Measurements from ENCODE around the gene DTNA.
"Not testable (repeated sequence)": the region's sequence is repeated elsewhere in the genome, so short reads cannot be mapped to it uniquely, and the experiment has no call there.

DTNA gene

GRCh38 chr18:34709104-34709503, 994 bp upstream of the DTNA start:
- no peaks in the 10 kb centered on the region for H3F3A ChIP-seq (ENCODE audit: insufficient read depth, low read length)
- H3K4me1 ChIP-seq (ENCODE audit: insufficient read depth, low read length, severe bottlenecking) = no peaks in the 10 kb centered on the region
- no peak overlapping the region for H3K27ac ChIP-seq (ENCODE audit: low read depth, low read length, poor library complexity, severe bottlenecking)
- TF ChIP-seq CTCF (IDR thresholded peaks at IDR 0.05; ENCODE audit: low read length) = no peak
- TF ChIP-seq EZH2 (IDR thresholded peaks at IDR 0.05; ENCODE audit: borderline replicate concordance, low read length) = no peak
- no peaks in the 10 kb centered on the region for H3K9me3 ChIP-seq (ENCODE audit: low read length)
- no peaks in the 10 kb centered on the region for H3K27me3 ChIP-seq (ENCODE audit: insufficient read depth, low read length)
- no peak overlapping the region for H3K9ac ChIP-seq (ENCODE audit: low read length)
- no peaks in the 10 kb centered on the region for H4K20me1 ChIP-seq (ENCODE audit: insufficient read depth, low read length)
- H2AFZ ChIP-seq (ENCODE audit: low read length) = no peak overlapping the region
- H3K4me3 ChIP-seq (ENCODE audit: low read depth, low read length, poor library complexity, severe bottlenecking) = no peak overlapping the region
- H3K4me2 ChIP-seq (ENCODE audit: low read length) = no peak overlapping the region
- no peaks in the 10 kb centered on the region for H3K79me2 ChIP-seq (ENCODE audit: insufficient read depth, low read length)
- no peaks in the 10 kb centered on the region for H3K36me3 ChIP-seq (ENCODE audit: insufficient read depth, low read length)
- H3K9me2 ChIP-seq (ENCODE audit: low read depth, low read length) = no peaks in the 10 kb centered on the region

- no peak overlapping the region for H3K9ac ChIP-seq (ENCODE audit: low read length)
- no peaks in the 10 kb centered on the region for H3K36me3 ChIP-seq (ENCODE audit: insufficient read depth, low read length)
- no peaks in the 10 kb centered on the region for H3K79me2 ChIP-seq (ENCODE audit: insufficient read depth, low read length)
- no peaks in the 10 kb centered on the region for H3K27me3 ChIP-seq (ENCODE audit: insufficient read depth, low read length)
- H3F3A ChIP-seq (ENCODE audit: insufficient read depth, low read length) = no peaks in the 10 kb centered on the region
- no peak overlapping the region for H2AFZ ChIP-seq (ENCODE audit: low read length)
- no peaks in the 10 kb centered on the region for H3K4me1 ChIP-seq (ENCODE audit: insufficient read depth, low read length, severe bottlenecking)
- no peaks in the 10 kb centered on the region for H4K20me1 ChIP-seq (ENCODE audit: insufficient read depth, low read length)
- no peak overlapping the region for H3K4me3 ChIP-seq (ENCODE audit: low read depth, low read length, poor library complexity, severe bottlenecking)
- H3K9me2 ChIP-seq (ENCODE audit: low read depth, low read length) = no peaks in the 10 kb centered on the region
- no peak overlapping the region for H3K4me2 ChIP-seq (ENCODE audit: low read length)
- TF ChIP-seq EZH2 (IDR thresholded peaks at IDR 0.05; ENCODE audit: borderline replicate concordance, low read length) (no peak), CTCF (IDR thresholded peaks at IDR 0.05; ENCODE audit: low read length) (no peak)
- H3K27ac ChIP-seq (ENCODE audit: low read depth, low read length, poor library complexity, severe bottlenecking) = no peak overlapping the region
- H3K9me3 ChIP-seq (ENCODE audit: low read length) = no peaks in the 10 kb centered on the region
These were observed 388 bp downstream of the DTNA start for GRCh38 chr18:34710458-34710914.

- Histone ChIP-seq H3F3A (ENCODE audit: insufficient read depth, low read length) (no peaks in the 10 kb centered on the region), H3K4me3 (ENCODE audit: low read depth, low read length, poor library complexity, severe bottlenecking) (no peak overlapping the region)
These were observed 836 bp downstream of the DTNA start for GRCh38 chr18:34710934-34711333.

GRCh38 chr18:34716111-34716510, 6.0 kb downstream of the DTNA start:
- H2AFZ ChIP-seq (ENCODE audit: low read length); H3K9ac ChIP-seq (ENCODE audit: low read length); H3F3A ChIP-seq (ENCODE audit: insufficient read depth, low read length); H3K4me1 ChIP-seq (ENCODE audit: insufficient read depth, low read length, severe bottlenecking); H3K4me3 ChIP-seq (ENCODE audit: low read depth, low read length, poor library complexity, severe bottlenecking); H3K4me2 ChIP-seq (ENCODE audit: low read length); H3K27me3 ChIP-seq (ENCODE audit: insufficient read depth, low read length); H3K9me3 ChIP-seq (ENCODE audit: low read length); H3K36me3 ChIP-seq (ENCODE audit: insufficient read depth, low read length); H3K79me2 ChIP-seq (ENCODE audit: insufficient read depth, low read length); H3K27ac ChIP-seq (ENCODE audit: low read depth, low read length, poor library complexity, severe bottlenecking); H4K20me1 ChIP-seq (ENCODE audit: insufficient read depth, low read length); H3K9me2 ChIP-seq (ENCODE audit: low read depth, low read length): not testable (repeated sequence)

More at GRCh38 chr18:34710934-34711333, 836 bp downstream of the DTNA start:
- no peaks in the 10 kb centered on the region for H4K20me1 ChIP-seq (ENCODE audit: insufficient read depth, low read length)
- no peak overlapping the region for H3K27ac ChIP-seq (ENCODE audit: low read depth, low read length, poor library complexity, severe bottlenecking)
- H3K9ac ChIP-seq (ENCODE audit: low read length) = no peak overlapping the region
- H3K9me2 ChIP-seq (ENCODE audit: low read depth, low read length) = no peaks in the 10 kb centered on the region
- H3K36me3 ChIP-seq (ENCODE audit: insufficient read depth, low read length) = no peaks in the 10 kb centered on the region
- H3K4me1 ChIP-seq (ENCODE audit: insufficient read depth, low read length, severe bottlenecking) = no peaks in the 10 kb centered on the region
- H3K79me2 ChIP-seq (ENCODE audit: insufficient read depth, low read length) = no peaks in the 10 kb centered on the region
- TF ChIP-seq CTCF (IDR thresholded peaks at IDR 0.05; ENCODE audit: low read length) = no peak
- no peak for TF ChIP-seq EZH2 (IDR thresholded peaks at IDR 0.05; ENCODE audit: borderline replicate concordance, low read length)
- no peak overlapping the region for H2AFZ ChIP-seq (ENCODE audit: low read length)
- H3K4me2 ChIP-seq (ENCODE audit: low read length) = no peak overlapping the region
- no peaks in the 10 kb centered on the region for H3K27me3 ChIP-seq (ENCODE audit: insufficient read depth, low read length)
- H3K9me3 ChIP-seq (ENCODE audit: low read length) = no peaks in the 10 kb centered on the region

Data from OCI-LY1 (cell line).